ENCODE results near the gene ZC3H12C.
"Not testable (repeated sequence)": the region's sequence is repeated elsewhere in the genome, so short reads cannot be mapped to it uniquely, and the experiment has no call there.

ZC3H12C gene

GRCh38 chr11:110176366-110177085, 83.3 kb downstream of the ZC3H12C start:
- no peak overlapping the region for H3K4me3 ChIP-seq (ENCODE audit: low read depth, low read length)

DNA sequence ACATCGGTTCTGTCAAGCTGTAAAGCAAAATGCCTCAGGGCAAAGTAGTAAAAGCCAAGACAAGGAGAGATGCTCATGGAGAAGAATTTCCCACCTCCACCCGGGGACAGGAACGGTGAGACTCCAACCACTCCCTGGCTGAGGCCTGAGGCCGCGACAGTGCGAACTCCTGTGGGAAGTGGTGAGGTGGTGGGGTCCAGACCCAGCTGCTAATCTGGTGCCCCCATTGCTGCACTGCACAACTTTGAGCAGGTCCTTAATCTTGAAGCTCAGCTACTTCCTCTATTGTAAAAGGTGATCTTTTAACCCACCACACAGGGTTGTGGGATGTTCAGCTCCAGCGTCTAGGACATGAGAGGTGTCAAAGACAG, 83.9 kb downstream of the ZC3H12C start:
- no peak overlapping the region for H3K4me3 ChIP-seq (ENCODE audit: low read depth, low read length)

GRCh38 chr11:110179064-110179463, 85.9 kb downstream of the ZC3H12C start:
- H3K4me3 ChIP-seq (ENCODE audit: low read depth, low read length), result no peak overlapping the region

DNA sequence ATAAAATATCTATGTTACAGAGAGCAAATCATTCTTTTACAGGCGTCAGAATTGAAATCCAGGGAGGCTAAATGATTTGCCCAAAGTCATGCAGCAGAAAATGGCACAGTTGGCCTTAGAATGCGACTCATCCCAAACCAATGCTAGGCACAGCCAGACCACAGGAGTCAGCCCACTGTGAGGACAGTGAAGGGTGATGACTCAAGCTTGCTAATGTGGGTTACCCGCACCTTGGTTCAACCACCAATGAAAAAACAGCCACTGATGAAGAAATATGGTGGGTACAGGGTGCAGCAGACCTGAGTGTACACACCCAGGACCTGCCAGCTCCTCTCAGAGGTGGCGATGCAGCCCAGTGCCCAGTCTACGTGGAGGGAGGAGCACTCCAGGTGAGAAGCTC, 89.7 kb downstream of the ZC3H12C start:
- H3K4me3 ChIP-seq (ENCODE audit: low read depth, low read length), result no peak overlapping the region

GRCh38 chr11:110184456-110184855, 91.3 kb downstream of the ZC3H12C start:
- H3K4me3 ChIP-seq (ENCODE audit: low read depth, low read length), result no peak overlapping the region

DNA sequence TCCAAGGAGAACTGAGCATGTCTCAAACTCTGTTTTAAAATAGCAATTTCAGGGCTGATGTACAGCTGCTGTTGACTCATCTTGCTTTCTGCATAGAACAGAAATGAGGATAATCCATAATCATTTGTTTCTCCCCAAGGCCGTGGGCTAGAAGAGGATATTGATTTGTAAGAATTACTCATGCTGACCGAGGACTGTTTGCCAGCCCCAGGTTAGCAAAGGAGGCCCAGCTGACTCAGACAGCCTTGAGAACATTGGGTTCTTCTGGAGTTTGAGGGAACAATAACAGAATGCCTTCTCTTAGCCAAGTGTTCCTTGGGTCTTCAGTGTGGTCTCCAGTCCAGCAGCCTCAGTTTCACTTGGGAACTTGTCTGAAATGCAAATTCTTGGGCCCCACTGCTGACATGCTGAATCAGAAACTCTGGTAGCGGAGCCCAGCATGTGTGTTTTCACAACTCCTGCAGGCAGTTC, 92.0 kb downstream of the ZC3H12C start:
- no peak overlapping the region for H3K4me3 ChIP-seq (ENCODE audit: low read depth, low read length)

DNA sequence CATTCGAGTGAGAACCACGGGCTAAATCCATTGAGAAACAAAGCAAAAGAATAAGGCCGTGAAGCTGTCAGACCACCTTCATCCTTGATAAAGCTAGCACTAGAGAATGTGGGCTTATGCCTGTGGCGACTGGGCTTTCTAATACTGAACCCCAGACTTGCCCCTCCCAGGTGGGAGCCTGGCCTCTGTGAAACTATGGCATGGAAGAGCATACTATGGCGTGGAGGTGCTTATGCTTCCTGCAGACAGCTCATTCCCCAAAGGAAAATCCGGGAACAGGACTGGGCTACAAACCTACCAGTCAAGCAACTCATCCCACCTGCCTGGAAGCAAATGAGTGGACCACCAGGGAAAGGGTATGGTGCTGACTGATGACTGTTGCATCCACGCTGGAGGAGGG, 92.4 kb downstream of the ZC3H12C start:
- no peak overlapping the region for H3K4me3 ChIP-seq (ENCODE audit: low read depth, low read length)

DNA sequence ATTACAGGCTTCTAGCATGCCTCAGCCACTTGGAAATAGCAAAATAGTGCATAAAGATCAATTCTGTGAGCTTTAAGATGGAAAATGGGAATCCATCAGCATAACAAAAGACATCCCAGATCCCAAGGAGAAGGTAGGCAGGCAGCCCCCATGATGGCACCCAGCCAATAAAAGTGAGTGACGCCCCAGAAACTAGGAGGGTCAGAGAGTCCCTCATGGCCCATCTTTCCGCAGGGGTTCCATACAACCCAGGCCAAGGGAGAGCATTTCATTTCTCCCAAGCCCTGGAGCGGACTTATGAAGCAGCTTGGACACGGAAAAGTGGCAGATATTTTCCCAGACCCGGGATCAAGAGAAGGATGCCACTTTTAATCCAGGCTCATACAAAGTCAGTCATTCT, 93.3 kb downstream of the ZC3H12C start:
- H3K4me3 ChIP-seq (ENCODE audit: low read depth, low read length), result no peak overlapping the region

DNA sequence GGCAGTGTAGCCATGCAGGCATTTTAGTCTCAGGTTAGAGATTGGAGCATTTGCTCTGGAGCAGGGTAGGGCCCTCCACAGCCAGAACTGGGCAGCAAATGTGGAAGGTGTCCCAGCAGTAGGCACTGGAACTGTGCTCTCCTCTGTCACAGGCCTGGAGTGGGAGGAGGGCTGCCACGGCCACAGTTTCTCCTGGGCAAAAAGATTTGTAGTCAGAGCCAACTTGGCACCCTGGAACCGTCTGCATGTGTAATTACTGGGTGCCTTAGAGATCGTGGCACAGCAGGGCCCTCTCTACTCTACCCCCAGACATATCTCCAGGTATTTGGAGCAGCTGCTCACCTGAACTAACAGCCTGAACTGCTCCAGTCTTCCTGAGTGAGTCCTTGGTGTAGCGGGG, 93.7 kb downstream of the ZC3H12C start:
- no peak overlapping the region for H3K4me3 ChIP-seq (ENCODE audit: low read depth, low read length)

DNA sequence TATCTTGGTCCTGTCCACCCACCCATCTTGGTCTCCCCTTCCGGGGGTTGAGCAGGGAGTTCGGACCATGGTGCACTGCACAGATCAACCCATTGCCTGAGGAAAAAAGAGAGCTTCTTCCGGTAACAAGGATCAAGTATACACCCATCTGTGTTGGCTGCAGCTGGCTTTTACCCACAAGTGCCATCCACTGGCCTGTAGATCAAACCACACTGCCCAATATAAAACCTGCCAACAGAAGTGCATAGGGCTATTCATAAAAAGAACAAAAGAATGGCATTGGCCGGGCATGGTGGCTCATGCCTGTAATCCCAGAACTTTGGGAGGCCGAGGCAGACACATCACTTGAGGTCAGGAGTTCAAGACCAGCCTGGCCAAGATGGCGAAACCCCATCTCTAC, 94.5 kb downstream of the ZC3H12C start:
- no peak overlapping the region for H3K4me3 ChIP-seq (ENCODE audit: low read depth, low read length)

GRCh38 chr11:110190885-110191284, 97.7 kb downstream of the ZC3H12C start:
- no peak overlapping the region for H3K4me3 ChIP-seq (ENCODE audit: low read depth, low read length)

- not testable (repeated sequence) for H3K4me3 ChIP-seq (ENCODE audit: low read depth, low read length)
Measured at GRCh38 chr11:110192604-110193282, 99.6 kb downstream of the ZC3H12C start.

DNA sequence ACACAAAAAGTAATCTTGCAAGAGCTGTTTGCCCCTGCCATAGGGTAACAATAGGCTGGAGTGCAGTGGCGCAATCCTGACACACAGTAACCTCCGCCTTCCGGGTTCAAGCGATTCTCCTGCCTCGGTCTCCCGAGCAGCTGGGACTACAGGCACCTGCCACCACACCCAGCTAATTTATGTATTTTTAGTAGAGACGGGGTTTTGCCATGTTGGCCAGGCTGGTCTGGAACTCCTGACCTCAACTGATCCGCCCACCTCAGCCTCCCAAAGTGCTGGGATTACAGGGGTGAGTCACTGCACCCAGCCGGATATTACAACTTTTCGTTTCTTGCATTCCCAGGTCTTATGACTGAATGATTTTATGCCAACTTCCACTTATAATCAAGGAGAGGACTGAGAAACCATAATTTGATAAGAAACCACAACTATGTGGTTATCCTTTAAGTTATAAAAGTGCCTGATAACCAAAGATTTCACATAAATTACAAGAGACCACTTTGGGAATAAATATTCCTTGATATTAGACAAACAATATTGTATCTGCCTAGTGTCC, 101.1 kb downstream of the ZC3H12C start:
- H3K4me3 ChIP-seq (ENCODE audit: low read depth, low read length), result not testable (repeated sequence)

DNA sequence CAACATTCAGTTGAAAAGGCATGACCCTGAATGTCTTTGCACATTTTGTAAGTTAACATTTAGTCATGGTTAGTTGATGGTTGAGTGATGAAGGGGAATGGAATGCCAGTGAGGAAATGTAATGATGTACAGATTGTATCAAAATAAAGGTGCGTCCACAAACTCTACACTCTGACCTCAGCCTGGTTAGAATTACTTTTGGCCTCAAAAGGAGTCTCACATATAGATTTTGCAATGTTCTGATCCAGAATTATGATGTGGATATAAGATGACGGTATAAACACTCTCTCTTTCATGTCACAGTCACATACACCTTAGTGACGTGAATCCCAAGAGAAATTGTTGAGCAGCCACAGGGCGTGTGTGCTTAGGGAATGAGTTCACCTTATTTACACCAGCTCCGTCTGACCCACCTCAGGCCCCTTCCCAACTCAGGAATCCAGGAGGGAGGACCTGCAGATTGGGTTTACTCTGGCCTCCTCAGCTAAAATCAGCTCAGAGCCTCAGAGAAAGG, 103.1 kb downstream of the ZC3H12C start:
- no peak overlapping the region for H3K4me3 ChIP-seq (ENCODE audit: low read depth, low read length)

DNA sequence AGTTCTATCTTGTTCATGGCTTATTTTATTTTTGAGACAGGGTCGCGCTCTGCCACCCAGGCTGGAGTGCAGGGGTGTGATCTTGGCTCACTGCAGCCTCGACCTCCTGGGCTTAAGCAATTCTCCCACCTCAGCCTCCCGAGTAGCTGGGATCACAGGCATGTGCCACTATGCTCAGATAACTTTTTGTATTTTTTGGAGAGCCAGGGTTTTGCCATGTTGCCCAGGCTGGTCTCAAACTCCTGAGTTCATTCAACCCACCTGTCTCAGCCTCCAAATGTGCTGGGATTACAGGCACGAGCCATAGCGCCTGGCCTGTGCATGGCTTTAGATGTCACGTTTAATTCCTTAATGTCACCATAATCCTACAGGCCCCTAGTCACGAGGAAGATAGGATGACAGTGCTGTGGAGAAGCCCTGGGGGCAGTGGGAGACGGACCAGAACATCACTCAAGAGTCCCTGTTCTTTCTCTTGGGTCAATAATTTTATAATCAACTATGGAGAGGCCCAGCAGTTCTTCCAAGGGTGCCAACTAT, 103.8 kb downstream of the ZC3H12C start:
- no peak overlapping the region for H3K4me3 ChIP-seq (ENCODE audit: low read depth, low read length)

- no peak overlapping the region for H3K4me3 ChIP-seq (ENCODE audit: low read depth, low read length)
Measured at GRCh38 chr11:110198031-110198729, 105.0 kb downstream of the ZC3H12C start.

GRCh38 chr11:110199184-110199981, 106.2 kb downstream of the ZC3H12C start:
- H3K4me3 ChIP-seq (ENCODE audit: low read depth, low read length), result no peak overlapping the region

DNA sequence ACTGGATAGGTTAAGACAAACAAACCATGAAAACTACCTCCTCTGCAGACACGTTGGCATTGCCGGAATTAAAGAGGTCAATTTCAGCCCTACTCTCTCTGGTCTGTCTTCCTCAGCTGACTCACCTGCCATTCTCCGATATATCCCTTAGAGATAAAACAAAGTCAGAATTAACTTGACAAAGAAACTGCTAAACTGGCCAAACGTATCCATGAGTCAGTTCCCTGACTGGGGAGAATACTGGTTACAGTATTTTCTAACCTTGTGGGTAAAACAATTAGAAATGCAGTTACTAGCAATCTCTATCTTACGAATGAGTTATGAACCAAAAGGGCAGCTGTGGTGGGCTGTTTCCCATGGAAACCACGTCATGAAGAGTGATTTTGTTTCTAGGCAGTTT, 107.0 kb downstream of the ZC3H12C start:
- no peak overlapping the region for H3K4me3 ChIP-seq (ENCODE audit: low read depth, low read length)

DNA sequence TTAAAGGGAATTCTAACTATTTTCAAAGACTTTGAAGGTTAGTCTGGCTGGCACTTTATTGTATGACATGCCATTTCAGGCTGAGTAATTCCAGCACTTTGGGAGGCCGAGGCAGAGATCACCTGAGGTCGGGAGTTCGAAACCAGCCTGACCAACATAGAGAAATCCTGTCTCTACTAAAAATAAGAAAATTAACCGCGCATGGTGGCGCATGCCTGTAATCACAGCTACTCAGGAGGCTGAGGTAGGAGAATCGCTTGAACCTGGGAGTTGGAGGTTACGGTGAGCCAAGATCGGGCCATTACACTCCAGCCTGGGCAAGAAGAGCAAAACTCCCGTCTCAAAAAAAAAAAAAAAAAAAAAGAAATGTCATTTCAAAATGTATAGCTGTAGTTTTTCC, 107.6 kb downstream of the ZC3H12C start:
- no peak overlapping the region for H3K4me3 ChIP-seq (ENCODE audit: low read depth, low read length)

- H3K4me3 ChIP-seq (ENCODE audit: low read depth, low read length), result no peak overlapping the region
Measured at GRCh38 chr11:110207123-110207522, 113.9 kb downstream of the ZC3H12C start.

Data from iPS-11a (cell line).